ENCODE results near the gene SERPINA6. TPM values are rescaled to one million over a fixed set of nuclear protein-coding genes. Genes with fewer than 3 reads are reported as not detected.

The SERPINA6 gene
- total RNA-seq, 1 experiment from 2014 or later, result not detected

- no peak for TF ChIP-seq ZBTB33 (IDR thresholded peaks at IDR 0.05; ENCODE audit: extremely low read depth, insufficient replicate concordance, low read length)
- no peak for TF ChIP-seq TCF7L2 (IDR thresholded peaks at IDR 0.05; ENCODE audit: borderline replicate concordance, extremely low read depth, insufficient read depth, insufficient read length)
- TF ChIP-seq YY1 (IDR thresholded peaks at IDR 0.05; ENCODE audit: extremely low read depth, insufficient replicate concordance, low read depth, low read length), result no peak
- TF ChIP-seq CTCF (IDR thresholded peaks at IDR 0.05 in 2 of 3, conservative IDR thresholded peaks at IDR 0.05 in 1 of 3; ENCODE audit: borderline replicate concordance in 1 of 3, insufficient read depth in 1 of 3, low read depth in 2 of 3, low read length in 2 of 3), result no peak
- no peak for TF ChIP-seq ZNF274 (IDR thresholded peaks at IDR 0.05; ENCODE audit: low read depth, low read length)
Measured at GRCh38 chr14:94291159-94291905, 31.8 kb downstream of the SERPINA6 start (continued).

- Histone ChIP-seq H3K27ac (ENCODE audit: low read depth, low read length) (no peak overlapping the region), H3K4me1 (ENCODE audit: control insufficient read depth in 1 of 2, insufficient read depth in 2 of 2, low read length in 2 of 2) (no peaks in the 10 kb centered on the region), H3K27me3 (ENCODE audit: insufficient read depth, low read length) (no peaks in the 10 kb centered on the region), H4K20me1 (ENCODE audit: insufficient read depth) (no peaks in the 10 kb centered on the region), H3K4me3 (replicated peaks in 1 of 2; ENCODE audit: low read depth in 1 of 2, low read length in 2 of 2) (no peak overlapping the region), H3K9me2 (ENCODE audit: insufficient read depth) (no peaks in the 10 kb centered on the region), H3K9ac (ENCODE audit: low read length) (no peak overlapping the region), H3K36me3 (ENCODE audit: control insufficient read depth in 1 of 2, insufficient read depth in 2 of 2, low read length in 2 of 2) (no peaks in the 10 kb centered on the region), H3K79me2 (ENCODE audit: insufficient read depth, low read length) (no peaks in the 10 kb centered on the region), H2AFZ (ENCODE audit: low read depth, low read length, poor library complexity, severe bottlenecking) (no peak overlapping the region), H3K4me2 (ENCODE audit: low read length) (no peak overlapping the region), H3K9me3 (ENCODE audit: control insufficient read depth in 1 of 2, insufficient read depth in 1 of 2, low read depth in 1 of 2, low read length in 2 of 2) (no peaks in the 10 kb centered on the region)
- DNase-seq (ENCODE audit: low read depth, low spot score), result no peak
- RAD21 ChIA-PET (ENCODE audit: low non-redundant PET in 1 of 2, low total read pairs in 2 of 2, uncharacterized antibody in 2 of 2, unreplicated experiment in 2 of 2), result no interaction called here
- POLR2A ChIA-PET, result no interaction called here
- BruUV-seq (replicated peaks), result no TSS peak
- TF ChIP-seq TCF7L2 (IDR thresholded peaks at IDR 0.05; ENCODE audit: borderline replicate concordance, extremely low read depth, insufficient read depth, insufficient read length) (no peak), RAD21 (IDR thresholded peaks at IDR 0.05; ENCODE audit: low read depth) (no peak), REST (IDR thresholded peaks at IDR 0.05; ENCODE audit: low read depth) (no peak), FOSL1 (IDR thresholded peaks at IDR 0.05; ENCODE audit: low read depth) (no peak), SIN3A (IDR thresholded peaks at IDR 0.05; ENCODE audit: low read depth) (no peak), MAX (IDR thresholded peaks at IDR 0.05) (no peak), CEBPB (IDR thresholded peaks at IDR 0.05; ENCODE audit: low read depth) (no peak), SRF (IDR thresholded peaks at IDR 0.05; ENCODE audit: low read depth) (no peak), SP1 (IDR thresholded peaks at IDR 0.05; ENCODE audit: low read depth) (no peak), EZH2 (IDR thresholded peaks at IDR 0.05) (no peak), EGR1 (IDR thresholded peaks at IDR 0.05; ENCODE audit: low read depth) (no peak), ZNF274 (IDR thresholded peaks at IDR 0.05; ENCODE audit: low read depth, low read length) (no peak), POLR2A (IDR thresholded peaks at IDR 0.05; ENCODE audit: borderline replicate concordance, extremely low read depth, insufficient read depth, insufficient read length) (no peak)
- intact Hi-C loops (cut with micrococcal nuclease), result no loop called here
- CTCF ChIA-PET, result no interaction called here
- ATAC-seq, result no peak
Measured at GRCh38 chr14:94290197-94290596, 32.9 kb downstream of the SERPINA6 start.

Data from HCT116 (cell line).